HG02938 (cell line): ENCODE data around the gene TSPAN8.
"Not testable (repeated sequence)": the region's sequence is repeated elsewhere in the genome, so short reads cannot be mapped to it uniquely, and the experiment has no call there.

Source experiments
- ATAC-seq: cut with Tn5 transposase; IDR thresholded peaks from one replicate; pipeline ENCODE4 v1.9.1; 2021; ENCODE audit warnings: mild to moderate bottlenecking, moderate library complexity; ENCODE audit not compliant: unreplicated experiment

Gene TSPAN8

GRCh38 chr12:71157601-71158233, at the start of gene TSPAN8:
TSPAN8 (minus strand) TSS chr12:71157999; CDS start chr12:71157678, 321 bp downstream.
- ATAC-seq = no peak

GRCh38 chr12:71201136-71201679, 43.4 kb upstream of the TSPAN8 start:
- no peak for ATAC-seq

- ATAC-seq = no peak
Measured at GRCh38 chr12:71200706-71201105, 42.9 kb upstream of the TSPAN8 start.

- no peak for ATAC-seq
Measured at GRCh38 chr12:71197460-71197859, 39.7 kb upstream of the TSPAN8 start.

GRCh38 chr12:71195338-71195896, 37.6 kb upstream of the TSPAN8 start:
- ATAC-seq = no peak

- no peak for ATAC-seq
Measured at GRCh38 chr12:71194657-71195056, 36.9 kb upstream of the TSPAN8 start.

- ATAC-seq = no peak
Measured at GRCh38 chr12:71193041-71193440, 35.2 kb upstream of the TSPAN8 start.

- no peak for ATAC-seq
Measured at GRCh38 chr12:71191509-71192196, 33.9 kb upstream of the TSPAN8 start.

GRCh38 chr12:71190822-71191221, 33.0 kb upstream of the TSPAN8 start:
- ATAC-seq = no peak

GRCh38 chr12:71187379-71187778, 29.6 kb upstream of the TSPAN8 start:
- no peak for ATAC-seq

- no peak for ATAC-seq
Measured at GRCh38 chr12:71186571-71187288, 28.9 kb upstream of the TSPAN8 start.

GRCh38 chr12:71183846-71184245, 26.0 kb upstream of the TSPAN8 start:
- ATAC-seq = no peak

- no peak for ATAC-seq
Measured at GRCh38 chr12:71183018-71183417, 25.2 kb upstream of the TSPAN8 start.

GRCh38 chr12:71178162-71178561, 20.4 kb upstream of the TSPAN8 start:
- ATAC-seq = no peak

GRCh38 chr12:71174825-71175224, 17.0 kb upstream of the TSPAN8 start:
- ATAC-seq = no peak

- ATAC-seq = no peak
Measured at GRCh38 chr12:71174146-71174545, 16.3 kb upstream of the TSPAN8 start.

- no peak for ATAC-seq
Measured at GRCh38 chr12:71170456-71170855, 12.7 kb upstream of the TSPAN8 start.

GRCh38 chr12:71169286-71169685, 11.5 kb upstream of the TSPAN8 start:
- ATAC-seq = no peak

GRCh38 chr12:71166862-71167496, 9.2 kb upstream of the TSPAN8 start:
- ATAC-seq = no peak

GRCh38 chr12:71166280-71166679, 8.5 kb upstream of the TSPAN8 start:
- no peak for ATAC-seq

GRCh38 chr12:71165780-71166179, 8.0 kb upstream of the TSPAN8 start:
- not testable (repeated sequence) for ATAC-seq
